ENCODE measurements around the gene ZFR2.
"Not testable (repeated sequence)": the region's sequence is repeated elsewhere in the genome, so short reads cannot be mapped to it uniquely, and the experiment has no call there.

ZFR2 gene

GRCh38 chr19:3834349-3835054 lies 34.3 kb downstream of the ZFR2 start:
- no peak for DNase-seq

DNA sequence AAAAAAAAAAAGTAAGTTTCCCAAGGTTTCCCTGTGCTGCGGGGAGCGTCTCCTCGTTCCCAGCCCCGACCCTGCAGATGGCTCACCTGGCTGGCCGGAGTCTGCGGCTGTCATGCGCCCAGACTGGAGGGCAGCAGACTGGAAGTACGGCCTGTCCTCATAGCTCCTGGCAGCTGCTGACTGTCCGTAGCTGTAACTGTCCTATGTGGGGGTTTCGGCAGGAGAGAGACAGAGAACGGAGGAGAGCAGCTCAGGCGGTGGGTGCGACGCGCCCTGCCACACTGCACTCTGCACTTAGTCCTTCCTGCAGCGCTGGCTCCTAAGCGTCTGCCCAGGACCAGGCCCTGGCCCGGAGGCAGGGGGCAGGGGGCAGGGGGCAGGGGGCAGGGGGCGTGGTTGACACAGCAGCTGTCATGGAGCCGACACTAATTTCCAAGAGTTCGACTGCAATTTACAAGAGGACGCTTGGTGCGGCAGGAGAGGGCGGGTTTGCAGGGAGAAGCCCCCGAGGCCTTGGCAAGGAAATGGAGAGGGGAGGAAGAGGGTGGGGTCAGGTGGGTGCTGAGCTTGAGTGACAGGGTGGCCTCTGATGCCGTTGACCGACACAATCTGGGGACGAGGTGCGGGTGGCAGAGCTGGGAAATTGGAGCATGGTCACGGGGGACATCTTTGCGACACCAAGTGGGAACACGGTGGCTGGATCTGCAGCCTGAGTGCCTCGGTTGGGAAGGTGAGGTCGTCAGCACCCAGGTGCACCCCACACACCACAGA lies 35.1 kb downstream of the ZFR2 start:
- no peak for DNase-seq

DNA sequence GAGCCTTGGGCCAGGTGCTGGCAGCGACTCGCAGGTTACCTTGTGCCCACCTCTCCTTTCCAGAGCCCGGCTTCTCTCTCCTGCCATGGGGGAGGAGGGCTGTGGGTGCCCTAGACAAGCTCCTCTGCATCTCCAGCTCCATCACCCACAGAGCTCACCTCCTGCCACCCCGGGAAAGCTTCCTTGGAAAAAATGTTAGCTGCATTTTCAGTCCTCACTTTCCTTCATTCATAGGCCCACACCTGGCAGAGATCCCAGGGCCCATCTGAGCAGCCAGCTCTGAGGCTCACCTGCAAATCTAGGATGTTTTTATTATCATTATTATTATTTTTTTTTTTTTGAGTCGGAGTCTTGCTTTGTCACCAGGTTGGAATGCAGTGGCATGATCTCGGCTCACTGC lies 36.8 kb downstream of the ZFR2 start:
- DNase-seq, result no peak

DNA sequence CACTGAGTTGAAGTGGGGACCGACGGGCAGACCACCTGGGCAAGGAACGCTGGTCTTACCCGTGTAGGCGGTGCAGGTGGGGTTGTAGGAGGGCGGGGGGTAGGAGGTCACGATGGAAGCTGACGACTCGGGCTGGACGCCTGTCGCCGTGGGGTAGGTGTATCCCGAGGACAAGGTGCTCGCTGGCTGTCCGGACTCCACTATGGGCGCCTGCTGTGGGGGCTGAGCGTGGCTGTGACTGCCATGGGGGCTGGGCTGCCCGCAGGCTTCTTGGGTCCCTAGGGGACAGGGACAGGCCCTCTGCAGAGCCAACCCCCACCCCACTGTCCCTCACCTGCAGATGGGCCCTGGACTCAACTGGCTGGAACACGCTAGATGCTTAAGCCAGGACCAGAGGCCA lies 37.2 kb downstream of the ZFR2 start:
- DNase-seq, result no peak

- no peak for DNase-seq
Measured at GRCh38 chr19:3830621-3831589, 37.9 kb downstream of the ZFR2 start.

DNA sequence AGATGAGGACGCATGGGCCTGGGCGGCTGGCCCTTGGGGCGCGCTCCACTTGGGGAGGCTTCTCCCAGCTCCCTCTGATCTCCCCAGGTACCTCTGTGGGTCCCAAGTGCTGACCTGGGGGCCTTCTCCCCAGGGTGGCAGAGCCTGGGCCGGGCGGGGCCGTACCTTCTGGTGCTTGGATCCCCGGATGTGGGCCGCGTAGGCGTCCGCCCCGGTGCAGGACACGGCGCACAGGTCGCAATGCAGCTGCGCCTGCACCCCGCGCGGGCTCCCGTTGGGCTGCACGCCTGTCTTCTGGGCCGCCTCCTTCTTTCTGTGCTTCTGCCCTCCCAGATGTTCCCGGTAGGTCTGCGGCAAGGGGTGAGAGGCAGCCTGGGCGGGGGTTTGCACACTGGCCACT lies 41.5 kb downstream of the ZFR2 start:
- no peak for DNase-seq

GRCh38 chr19:3826163-3826562 lies 42.7 kb downstream of the ZFR2 start:
- DNase-seq, result no peak

DNA sequence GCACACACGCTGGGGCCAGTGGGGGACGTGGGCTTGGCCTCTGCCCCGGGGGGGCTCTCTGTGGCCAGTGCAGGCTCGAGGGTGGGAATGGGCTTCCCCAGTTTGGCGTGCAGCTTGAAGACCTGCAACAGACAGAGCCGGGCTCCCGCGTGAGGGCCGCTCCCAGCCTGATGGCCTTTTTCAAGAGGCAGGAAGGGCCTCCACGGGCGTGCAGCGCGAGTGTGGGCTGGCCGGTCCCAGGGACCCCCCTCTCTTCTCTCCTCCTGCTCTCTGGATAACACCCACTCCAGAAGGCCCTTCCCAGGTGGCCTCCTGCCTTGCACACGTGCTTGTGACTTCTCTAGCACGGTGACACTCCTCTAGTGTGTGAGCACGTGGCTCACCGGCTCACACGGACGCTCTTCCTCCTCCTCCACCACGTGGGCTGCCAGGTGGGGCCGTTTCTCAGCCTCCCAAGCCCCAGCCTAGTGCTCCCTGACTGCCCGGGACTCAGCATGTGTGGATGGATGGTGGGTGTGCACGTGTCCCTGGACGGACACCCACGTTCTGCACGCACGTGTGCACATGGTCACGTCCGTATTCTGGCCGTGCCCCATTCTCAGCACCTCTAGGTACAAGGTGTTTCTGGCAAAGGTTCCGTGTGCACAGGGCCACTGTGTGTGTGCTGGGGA lies 43.4 kb downstream of the ZFR2 start:
- no peak for DNase-seq

DNA sequence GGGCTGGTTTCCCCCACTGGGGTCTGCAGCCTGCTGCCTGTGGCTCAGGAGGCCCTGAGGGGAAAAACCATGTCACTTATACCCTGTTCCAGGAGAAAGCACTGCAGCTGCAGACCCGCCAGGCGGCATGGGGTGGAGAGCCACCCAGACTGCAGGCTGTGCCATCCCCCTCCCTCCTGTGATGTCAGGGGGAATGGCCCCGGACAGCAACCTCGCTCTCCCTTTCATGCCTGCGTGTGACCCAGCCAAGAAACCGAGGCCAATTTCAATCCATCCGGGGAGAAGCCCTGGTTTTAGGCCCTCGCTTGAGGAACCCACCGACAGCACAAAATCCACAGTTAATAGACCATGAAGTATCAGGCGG lies 45.5 kb downstream of the ZFR2 start:
- DNase-seq, result no peak

DNA sequence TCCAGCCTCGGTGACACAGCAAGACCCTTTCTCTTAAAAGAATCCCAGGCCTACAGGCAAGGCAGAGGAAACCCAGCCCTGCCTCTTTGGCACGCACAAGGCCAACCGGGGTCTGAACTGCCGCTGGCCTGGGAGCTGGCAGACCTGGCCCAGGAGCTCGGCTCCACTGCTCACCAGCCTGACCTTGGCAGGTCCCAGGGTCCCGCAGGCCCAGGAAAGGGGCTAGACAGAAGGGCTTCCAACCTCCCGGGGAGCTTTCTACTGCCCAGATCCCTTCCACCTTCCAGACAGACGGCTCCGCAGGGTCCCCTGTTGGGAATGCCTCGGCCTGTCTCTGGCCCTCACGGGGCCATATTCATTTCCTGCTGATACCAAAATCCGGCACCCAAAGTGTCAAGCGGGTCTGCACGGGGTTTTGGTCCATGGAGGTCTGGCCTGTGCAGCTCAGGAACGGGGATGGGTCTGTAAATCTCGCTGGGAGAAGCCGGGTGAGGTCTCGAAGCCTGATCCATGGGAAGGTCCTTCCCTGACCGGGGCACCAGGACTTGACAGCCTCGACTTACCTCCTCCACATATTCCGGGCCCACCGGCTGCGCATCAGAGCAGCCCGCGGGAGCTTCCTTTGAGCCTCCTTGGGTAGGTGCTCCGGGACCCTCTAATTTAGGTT lies 46.0 kb downstream of the ZFR2 start:
- no peak for DNase-seq

DNA sequence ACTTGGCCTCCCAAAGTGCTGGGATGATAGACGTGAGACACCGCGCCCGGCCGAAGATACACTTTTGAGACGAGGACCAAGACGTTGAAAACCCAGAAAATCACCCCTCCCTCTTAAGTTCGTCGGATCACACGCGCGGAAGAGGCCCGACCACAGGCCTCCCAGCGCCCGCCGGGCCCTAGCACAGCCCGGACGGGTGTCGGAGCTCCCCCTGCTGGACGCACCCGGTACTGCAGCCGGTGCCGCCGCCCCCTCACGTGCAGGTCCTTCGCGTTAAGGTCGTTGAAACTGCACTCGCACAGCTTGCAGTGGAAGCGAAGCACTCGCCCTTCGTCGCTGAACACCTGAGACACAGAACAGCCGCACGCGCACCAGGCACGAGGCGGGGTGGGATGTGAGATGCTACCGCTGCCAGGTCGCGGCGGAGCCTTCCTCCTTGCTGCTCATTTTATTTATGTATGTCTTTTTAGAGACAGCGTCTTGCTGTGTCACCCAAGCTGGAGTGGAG lies 46.9 kb downstream of the ZFR2 start:
- DNase-seq, result no peak

GRCh38 chr19:3821156-3821555 lies 47.7 kb downstream of the ZFR2 start:
- no peak for DNase-seq

DNA sequence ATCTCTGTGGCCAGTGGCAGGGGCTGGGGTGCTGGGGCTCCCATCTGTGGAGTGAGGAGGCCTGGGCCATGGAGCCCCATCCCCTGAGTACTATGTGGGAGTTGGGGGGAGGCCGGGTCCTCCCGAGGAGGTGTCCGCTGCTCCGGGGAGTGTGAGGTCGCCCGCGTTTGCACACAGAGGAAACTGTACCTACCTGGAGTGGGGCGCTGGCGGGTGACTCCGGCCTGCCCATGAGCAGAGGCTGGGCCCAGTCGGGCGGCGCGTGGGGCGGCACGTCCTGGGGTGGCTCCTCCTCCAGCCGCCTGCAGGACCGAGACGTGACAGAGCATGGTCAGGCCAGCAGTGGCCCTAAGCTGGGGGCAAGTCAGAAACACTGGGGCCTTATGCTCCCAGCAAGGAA lies 48.8 kb downstream of the ZFR2 start:
- no peak for DNase-seq

DNA sequence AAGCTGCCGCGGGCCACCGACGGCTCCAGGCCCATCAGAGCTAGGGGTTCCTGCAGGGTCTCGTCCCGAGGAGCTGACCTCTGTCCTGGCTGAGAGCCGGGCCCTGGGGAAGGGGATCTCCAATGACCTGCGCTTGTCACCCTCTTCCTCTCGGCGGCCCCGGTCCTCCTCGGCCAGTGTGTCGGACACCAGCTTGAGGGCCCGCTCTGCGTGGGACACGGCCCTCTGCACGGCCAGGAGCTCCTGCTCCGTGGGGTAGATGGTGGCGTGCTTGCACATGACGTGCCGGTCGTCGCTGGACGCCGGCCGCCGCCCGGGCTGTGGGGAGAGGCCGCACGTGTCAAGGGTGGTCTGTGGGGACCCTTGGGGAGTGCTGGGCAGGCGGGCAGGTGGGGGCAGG lies 49.9 kb downstream of the ZFR2 start:
- no peak for DNase-seq

DNA sequence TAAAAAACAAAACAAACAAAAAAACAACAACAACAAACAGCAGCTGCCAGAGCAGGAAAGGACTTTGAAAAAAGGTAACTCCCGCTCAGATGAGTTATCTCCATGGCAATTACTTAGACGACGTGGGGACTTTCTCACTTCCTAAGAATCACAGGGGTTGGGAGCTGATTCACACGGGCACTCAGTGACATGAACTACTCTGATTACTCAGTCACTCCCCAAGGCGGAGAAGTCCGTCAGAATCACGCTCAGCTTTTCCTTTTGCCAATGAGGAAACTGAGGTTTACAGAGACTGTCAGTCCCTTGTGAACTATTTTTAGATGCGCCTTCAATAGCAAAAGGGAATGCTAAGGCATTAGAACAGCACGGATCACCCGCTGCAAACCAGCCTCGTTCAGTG lies 50.4 kb downstream of the ZFR2 start:
- DNase-seq, result no peak

GRCh38 chr19:3817761-3818160 lies 51.1 kb downstream of the ZFR2 start:
- DNase-seq, result no peak

DNA sequence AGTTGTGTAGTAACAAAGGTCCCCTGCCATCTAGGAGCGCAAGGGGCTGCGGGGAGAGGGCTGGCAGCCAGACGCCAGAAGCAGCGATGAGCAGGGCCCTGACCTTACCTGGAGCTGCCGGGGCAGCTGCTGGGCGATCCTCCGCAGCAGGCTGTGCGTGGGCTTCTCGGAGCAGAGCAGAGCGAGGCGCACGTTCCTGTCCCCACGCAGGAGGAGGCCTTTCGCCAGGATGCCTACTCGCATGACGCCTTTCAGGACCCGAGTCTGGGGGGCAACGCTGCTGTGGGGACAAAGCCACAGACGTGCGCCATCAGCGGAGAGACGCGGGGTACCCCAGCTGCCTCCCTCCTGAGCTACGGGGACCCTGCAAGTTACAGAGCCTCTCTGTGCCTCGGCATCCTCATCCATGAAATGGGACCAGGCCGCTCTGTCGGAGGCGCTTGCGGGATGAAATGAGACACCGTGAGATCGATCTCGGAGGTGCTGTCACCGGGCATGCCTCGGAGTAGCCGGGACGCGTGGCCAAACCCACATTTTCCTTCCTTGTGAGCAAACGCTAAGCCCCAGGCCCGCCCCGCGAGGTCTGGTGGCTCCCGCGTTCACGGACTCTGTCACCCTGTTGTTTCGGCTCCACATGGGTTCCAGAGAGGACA lies 52.1 kb downstream of the ZFR2 start:
- DNase-seq, result no peak

DNA sequence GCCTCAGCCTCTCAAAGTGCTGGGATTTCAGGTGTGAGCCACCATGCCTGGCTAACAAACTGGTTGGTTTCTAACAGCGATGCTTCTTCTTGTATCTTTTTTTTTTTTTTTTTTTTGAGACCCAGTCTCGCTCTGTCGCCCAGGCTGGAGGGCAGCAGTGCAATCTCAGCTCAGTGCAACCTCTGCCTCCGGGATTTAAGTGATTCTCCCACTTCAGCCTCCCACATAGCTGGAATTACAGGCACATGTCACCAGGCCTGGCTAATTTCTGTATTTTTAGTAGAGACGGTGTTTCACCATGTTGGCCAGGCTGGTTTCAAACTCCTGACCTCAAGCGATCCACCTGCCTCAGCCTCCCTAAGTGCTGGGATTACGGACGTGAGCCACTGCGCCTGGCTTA lies 52.7 kb downstream of the ZFR2 start:
- not testable (repeated sequence) for DNase-seq

DNA sequence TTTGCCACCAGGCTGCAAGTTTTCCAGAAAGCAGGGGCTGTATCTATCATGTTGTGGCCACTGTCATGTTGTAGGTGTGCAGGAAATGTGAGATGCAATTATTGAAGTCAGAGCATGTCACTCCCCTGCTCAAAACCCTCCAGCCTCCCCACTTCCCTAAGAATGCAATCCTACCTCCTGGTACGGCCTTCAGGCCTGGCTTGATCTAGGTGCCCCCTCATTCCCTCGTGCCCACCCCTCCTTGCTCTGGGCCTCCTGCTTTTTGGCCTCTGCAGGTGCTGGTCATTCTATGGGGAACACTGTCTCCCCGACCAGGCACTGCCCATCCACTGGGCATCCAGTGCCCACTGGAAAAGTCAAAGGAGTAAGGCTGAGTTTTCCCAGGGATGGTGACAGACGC lies 54.2 kb downstream of the ZFR2 start:
- no peak for DNase-seq

DNA sequence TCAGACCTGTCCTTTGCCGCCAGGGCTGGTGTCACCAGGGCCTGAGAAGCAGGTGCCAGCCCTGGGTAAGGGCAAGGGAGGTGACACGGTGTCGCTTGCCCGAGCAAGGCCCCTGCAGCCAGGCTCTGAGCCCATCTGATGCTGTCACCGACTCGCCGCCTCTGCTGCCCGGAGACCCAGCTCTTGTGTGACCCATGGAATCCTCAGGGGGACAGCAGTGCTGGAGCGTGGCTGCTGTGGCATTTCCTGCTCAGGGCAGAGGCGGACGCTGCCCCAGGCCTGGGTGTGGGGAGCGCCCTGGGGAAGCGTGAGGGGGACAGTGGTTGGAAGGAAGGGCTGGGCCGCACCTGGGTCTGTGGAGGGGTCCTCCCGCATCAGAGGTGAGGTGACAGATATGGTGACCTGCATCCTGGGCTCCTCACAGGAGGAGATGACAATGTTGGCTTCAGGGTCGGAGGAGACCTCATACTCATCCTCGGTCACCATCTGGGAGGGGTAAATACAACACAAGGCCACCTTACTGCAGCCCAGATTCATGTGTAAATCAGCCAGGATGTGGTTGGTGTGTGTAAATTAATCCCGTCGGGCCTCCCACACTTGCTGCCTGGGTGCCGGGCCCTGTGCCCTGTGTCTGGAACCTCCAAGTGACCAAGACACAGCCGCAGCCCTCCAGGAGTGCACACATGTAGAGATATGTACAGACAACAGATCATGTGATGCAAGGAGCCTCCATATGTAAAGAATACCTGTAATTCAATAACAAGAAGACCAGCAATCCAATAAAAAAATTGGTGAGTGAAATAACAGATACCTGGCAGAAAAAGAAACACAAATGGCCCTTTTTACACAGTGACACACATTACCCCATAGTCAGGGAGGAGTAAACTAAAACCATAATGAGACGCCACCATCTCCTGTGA lies 55.1 kb downstream of the ZFR2 start:
- no peak for DNase-seq

Measured in NCI-H446 treated with DMSO at 0.1 percent for 48 hours (cell line).